HG02973 (cell line): Measurements from ENCODE around the gene EFCAB6.

Experiments
- ATAC-seq: cut with Tn5 transposase; IDR thresholded peaks from one replicate; pipeline ENCODE4 v1.9.1; 2021; ENCODE audit warnings: moderate library complexity; ENCODE audit not compliant: unreplicated experiment

The EFCAB6 gene

DNA sequence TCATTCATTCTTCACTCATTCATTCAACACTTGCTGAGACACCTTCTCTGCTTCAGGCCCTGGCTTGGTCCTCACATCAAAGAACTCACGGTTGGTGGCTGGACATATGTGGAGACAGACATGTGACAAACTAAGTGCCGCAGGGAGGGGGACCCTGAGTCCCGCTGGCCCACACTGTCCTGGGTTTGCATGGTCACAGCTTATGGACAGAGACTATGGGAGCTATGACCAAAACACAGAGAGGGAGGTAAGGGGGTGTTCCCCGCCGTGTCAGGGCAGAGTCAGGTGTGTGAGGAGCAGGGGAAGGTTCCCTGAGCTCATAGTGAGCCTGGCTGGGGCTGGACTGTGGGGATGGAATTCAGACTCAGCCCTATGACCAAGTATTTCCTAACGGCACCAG is 277.2 kb downstream of the EFCAB6 start:
- no peak for ATAC-seq

GRCh38 chr22:43533656-43534428 is 278.3 kb downstream of the EFCAB6 start:
- no peak for ATAC-seq

DNA sequence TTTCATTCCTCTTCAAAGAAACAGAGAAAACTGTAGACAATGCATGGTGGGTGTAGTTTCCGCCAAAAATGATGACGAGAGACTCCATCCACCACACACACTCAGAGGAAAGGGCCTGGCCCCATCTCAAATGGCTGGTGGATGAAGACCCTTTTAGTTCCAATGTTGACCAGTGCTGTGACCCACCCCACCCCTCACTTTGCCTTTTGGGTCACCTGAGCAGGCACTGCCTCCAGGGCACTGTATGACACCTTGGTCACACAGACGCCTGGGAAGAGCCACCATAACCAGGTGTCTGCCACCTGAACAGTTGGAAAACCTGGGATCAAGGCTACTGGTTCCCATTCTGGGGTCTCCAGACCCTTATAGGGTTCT is 279.0 kb downstream of the EFCAB6 start:
- no peak for ATAC-seq

GRCh38 chr22:43532301-43533155 is 279.6 kb downstream of the EFCAB6 start:
- ATAC-seq = no peak

- ATAC-seq = no peak
Observed at GRCh38 chr22:43531651-43532050, 280.5 kb downstream of the EFCAB6 start.

DNA sequence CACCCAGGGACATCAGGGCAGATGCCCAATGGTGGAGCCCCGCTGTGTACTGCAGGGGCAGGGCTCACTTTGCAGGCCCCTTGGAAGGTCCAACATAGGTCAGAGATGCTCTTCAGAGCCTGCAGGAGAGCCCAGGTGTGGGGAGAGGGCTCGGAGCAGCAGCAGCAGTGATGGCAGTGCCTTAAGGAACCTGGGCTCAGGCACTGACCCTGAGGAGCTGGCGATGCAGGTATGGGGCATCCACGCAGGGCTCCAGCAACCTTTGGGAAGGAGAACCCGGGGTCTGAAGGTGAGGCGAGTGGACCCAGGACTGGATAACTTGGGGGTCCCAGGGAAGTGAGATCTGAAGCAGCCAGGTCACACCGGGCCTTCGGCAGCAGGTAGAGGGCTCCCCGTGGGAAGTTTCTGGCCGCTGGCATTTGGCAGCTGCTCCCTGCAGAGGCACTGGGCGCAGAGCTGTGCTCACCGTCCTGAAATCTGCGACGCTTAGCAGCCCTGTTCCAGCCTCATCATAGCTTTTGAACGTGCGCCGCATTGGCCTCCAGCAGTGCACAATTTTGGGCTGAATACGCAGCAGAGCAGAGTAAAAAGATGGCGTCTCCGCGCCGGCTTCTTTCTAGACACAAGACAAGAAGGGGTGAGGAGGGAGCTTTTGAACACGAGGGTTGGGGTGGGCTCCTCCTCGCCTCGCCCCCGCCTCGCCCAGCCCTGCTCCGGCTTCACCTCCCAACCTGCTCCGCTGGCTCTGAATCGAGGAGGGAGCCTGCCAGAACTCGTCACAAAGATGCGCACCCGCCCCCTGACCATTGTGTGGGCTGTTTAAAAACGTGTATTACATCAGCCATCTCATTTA is 281.5 kb downstream of the EFCAB6 start:
- no peak for ATAC-seq

DNA sequence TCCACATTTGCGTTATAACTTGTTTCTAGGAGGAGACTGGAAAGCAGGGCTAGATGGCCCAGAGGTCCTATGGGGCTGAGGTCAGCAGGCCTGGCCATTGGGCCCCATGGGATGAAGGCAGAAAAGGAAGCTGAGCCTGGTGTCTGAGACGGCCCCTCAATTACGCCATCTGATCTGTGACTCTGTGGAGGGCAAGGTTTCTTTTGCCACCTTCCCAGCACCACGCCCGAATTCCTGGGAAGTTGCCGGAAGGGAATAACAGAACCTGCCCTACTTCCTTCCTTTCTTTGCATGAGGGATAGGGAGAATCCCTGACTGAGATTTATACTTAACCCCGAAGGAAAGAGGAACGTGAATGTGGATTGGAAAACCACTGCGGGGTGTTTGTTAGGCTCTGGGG is 282.2 kb downstream of the EFCAB6 start:
- no peak for ATAC-seq

DNA sequence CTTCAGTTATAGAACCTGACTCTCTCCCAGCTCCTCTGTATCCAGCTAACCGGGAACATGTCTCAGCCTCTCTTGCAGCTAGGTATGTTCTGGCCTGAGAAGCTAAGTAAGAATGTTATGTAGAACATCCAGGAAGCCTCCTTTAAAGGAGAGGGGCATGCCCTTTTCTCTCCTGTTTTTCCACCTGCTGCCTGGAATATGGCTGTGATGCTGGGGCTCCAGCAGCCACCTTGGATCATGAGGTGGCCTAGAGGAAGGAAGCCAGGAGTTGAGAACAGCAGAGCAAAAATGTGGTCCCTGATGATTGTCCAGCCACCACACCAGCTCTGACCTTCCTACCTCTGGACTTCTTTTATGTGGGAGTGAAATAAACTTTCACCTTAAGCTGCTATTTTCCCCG is 282.6 kb downstream of the EFCAB6 start:
- ATAC-seq = no peak

GRCh38 chr22:43528601-43529360 is 283.3 kb downstream of the EFCAB6 start:
- no peak for ATAC-seq

- ATAC-seq = no peak
Observed at GRCh38 chr22:43526946-43527345, 285.2 kb downstream of the EFCAB6 start.

GRCh38 chr22:43526117-43526655 is 285.9 kb downstream of the EFCAB6 start:
- ATAC-seq = no peak

DNA sequence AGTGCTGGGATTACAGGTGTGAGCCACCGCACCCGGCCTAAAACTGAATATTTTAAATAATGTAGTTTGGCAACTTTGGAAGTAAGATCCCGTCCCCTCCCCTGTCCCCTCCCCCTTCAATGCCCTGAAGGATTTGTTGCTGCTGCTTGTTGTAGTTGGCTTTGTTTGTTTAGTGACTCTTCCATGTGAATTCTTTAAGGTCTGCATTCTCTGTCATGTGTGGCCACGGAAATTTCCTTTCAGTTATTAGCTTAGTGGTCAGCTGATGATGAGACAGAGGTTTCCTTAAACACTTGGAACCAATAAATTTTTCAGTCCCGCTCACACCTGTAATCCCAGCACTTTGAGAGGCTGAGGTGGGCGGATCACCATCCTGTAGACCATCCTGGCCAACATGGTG is 290.4 kb downstream of the EFCAB6 start:
- ATAC-seq = no peak

GRCh38 chr22:43520632-43521039 is 291.5 kb downstream of the EFCAB6 start:
- ATAC-seq = no peak

- no peak for ATAC-seq
Observed at GRCh38 chr22:43516996-43517635, 295.0 kb downstream of the EFCAB6 start.

DNA sequence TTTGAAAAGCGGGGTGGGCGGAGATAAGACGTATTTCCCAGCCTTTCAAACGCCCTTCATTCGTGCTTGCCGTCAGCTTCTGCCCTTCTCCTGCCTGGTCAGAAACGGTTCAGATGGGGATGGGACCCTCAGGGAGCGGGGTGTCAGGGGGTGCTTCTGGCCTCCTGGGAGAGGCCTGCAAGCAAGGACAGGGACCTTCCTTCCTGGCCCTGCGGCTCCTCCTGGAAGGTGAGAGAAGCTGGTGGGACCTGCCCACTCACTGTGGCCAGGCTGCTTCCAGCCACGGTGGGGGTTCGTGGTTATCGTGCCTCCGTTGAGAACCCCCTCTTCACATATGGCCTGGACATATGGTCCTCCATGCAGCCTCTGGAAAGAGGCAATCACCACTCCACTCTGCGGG is 295.7 kb downstream of the EFCAB6 start:
- no peak for ATAC-seq

DNA sequence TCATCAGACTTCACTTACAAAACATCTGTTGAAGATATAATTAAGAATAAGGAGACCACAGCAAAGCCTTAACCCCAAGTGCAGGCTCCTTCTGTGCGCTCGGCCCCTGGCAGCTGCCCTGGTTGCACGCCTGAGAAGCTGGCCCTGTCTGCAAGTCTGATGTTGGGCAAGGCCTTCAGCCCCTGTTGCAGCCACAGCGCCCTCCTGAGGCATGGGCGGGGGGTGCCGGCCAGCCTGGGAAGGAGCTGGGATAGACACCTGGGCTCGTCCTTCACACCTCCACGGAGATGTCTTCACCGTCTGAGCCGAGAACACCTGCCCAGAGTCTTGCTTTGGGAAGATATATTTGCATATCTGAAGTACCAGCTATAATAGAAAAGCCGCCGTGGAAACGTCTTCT is 296.2 kb downstream of the EFCAB6 start:
- no peak for ATAC-seq

DNA sequence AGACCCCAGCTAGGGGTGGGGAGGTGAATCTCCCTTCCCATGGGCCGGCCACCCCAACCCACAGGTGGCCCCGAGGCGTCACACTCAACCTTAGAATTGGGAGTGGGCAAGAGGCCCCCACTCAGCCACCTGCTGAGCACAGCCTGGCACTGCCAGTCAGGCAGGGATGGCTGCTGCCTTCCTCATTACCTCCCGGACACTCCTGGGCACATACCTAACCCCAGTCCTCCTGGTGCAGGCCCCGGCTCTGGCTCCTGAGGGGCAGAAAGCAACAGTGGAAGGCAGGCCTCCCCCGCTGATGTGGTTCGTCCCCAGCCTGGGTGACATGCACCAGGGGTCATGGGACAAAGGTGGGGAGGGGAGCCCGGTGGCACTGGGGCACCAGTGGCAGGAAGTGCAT is 296.7 kb downstream of the EFCAB6 start:
- ATAC-seq = no peak

DNA sequence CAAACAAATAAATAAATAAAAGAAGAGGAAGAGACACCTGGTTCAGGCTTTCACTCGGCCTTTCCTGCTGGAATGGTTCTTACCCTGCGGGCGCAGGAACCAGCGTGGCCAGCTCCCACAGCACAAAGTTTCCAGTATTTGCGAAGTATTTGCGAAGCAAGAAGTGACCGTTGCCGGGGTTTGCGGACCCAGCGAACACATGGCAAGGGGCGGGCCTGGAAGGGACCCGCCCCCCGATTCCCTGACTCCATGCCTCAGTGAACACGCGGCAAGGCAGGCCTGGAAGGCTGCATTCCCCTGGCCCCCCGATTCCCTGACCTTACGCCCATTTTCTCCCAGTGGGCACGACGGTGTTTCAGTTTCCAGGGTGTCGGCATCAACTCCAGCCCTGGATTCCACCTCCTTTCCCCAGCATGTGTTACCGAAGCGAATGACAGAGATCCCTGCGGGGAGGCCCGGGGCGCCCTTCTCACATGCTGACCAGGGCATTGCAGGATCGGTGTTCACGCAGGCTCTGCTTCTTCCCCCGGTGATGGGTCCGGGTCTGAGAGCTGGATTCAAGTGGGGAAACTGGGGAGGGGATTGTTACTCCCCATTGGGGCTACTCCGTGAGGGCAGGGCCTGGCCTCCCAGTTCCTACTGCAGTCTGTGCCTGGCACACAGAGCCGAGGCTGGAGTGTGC is 297.5 kb downstream of the EFCAB6 start:
- no peak for ATAC-seq

DNA sequence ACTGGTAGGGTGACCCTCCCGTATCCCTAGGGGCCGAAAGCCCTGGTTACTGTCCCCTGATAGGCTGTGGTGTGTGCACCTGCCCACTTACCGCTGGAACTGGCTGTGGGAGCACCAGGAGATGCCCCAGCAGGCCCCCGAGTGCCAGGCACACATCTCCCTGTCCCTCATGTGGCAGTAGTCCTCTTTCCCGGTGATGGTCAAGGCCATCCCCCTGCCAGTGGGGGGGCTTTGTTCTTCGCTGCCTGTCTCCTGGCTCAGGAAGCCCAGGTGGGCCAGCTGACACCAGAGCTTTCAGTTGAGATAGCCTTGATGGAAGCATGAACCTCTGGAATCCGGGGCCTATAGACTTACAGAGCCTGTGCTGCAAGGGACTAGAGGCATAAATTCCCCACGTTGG is 299.8 kb downstream of the EFCAB6 start:
- ATAC-seq = no peak
